Measurements from ENCODE around the gene OAS3. TPM values are rescaled to one million over a fixed set of nuclear protein-coding genes. Genes with fewer than 3 reads are reported as not detected.
"Not testable (repeated sequence)": the region's sequence is repeated elsewhere in the genome, so short reads cannot be mapped to it uniquely, and the experiment has no call there.

OAS3 gene
- 6.4 TPM for total RNA-seq
- long read RNA-seq, partial matches to known transcripts: 1 of 2 reads
- long read RNA-seq, other reads (novel, unspliced or antisense): 1 of 2 reads

- intact Hi-C loops (cut with DNase I): loop anchor here (5.0 kb wide), 1 partner anchor 36 kb away; no protein-coding TSS in a partner anchor
- DNase-seq (ENCODE audit: low spot score): peak; percentile 92
These were observed at the start of gene OAS3 for GRCh38 chr12:112937741-112938719. TSS of gene OAS3 (plus strand) at chr12:112938474. CDS start at chr12:112938531, 57 bp downstream.

- no peak for DNase-seq (ENCODE audit: low spot score)
- intact Hi-C loops (cut with DNase I): no loop called here
These were observed 46.9 kb upstream of the OAS3 start for GRCh38 chr12:112891093-112892024.

- DNase-seq (ENCODE audit: low spot score): no peak
- intact Hi-C loops (cut with DNase I): no loop called here
These were observed 45.4 kb upstream of the OAS3 start for GRCh38 chr12:112892856-112893255.

- DNase-seq (ENCODE audit: low spot score): no peak
- intact Hi-C loops (cut with DNase I): no loop called here
These were observed 44.1 kb upstream of the OAS3 start for GRCh38 chr12:112894128-112894527.

- intact Hi-C loops (cut with DNase I): no loop called here
- DNase-seq (ENCODE audit: low spot score): no peak
These were observed 39.9 kb upstream of the OAS3 start for GRCh38 chr12:112898380-112898779.

- DNase-seq (ENCODE audit: low spot score): no peak
- intact Hi-C loops (cut with DNase I): loop anchor here (5.0 kb wide), 2 partner anchors 37 to 132 kb away; partner anchors contain the start of gene OAS3
These were observed 37.8 kb upstream of the OAS3 start for GRCh38 chr12:112900298-112901145.

GRCh38 chr12:112901271-112901670, 37.0 kb upstream of the OAS3 start:
- intact Hi-C loops (cut with DNase I): loop anchor here (5.0 kb wide), 2 partner anchors 36 to 131 kb away; partner anchors contain the start of gene OAS3
- DNase-seq (ENCODE audit: low spot score): no peak

- intact Hi-C loops (cut with DNase I): loop anchor here (5.0 kb wide), 2 partner anchors 33 to 128 kb away; partner anchors contain the start of gene OAS3
- DNase-seq (ENCODE audit: low spot score): no peak
These were observed 33.7 kb upstream of the OAS3 start for GRCh38 chr12:112904571-112904970.

- intact Hi-C loops (cut with DNase I): loop anchor here (5.0 kb wide), 1 partner anchor 72 kb away; the partner anchor contains the start of gene OAS2
- no peak for DNase-seq (ENCODE audit: low spot score)
These were observed 32.7 kb upstream of the OAS3 start for GRCh38 chr12:112905451-112906089.

- intact Hi-C loops (cut with DNase I): loop anchor here (5.0 kb wide), 1 partner anchor 70 kb away; the partner anchor contains the start of gene OAS2
- DNase-seq (ENCODE audit: low spot score): no peak
These were observed 31.4 kb upstream of the OAS3 start, which contains the start of gene OAS1 for GRCh38 chr12:112906712-112907414. TSS of gene OAS1 (plus strand) at chr12:112906962. CDS start at chr12:112907040, 78 bp downstream.

- DNase-seq (ENCODE audit: low spot score): no peak
- intact Hi-C loops (cut with DNase I): loop anchor here (5.0 kb wide), 1 partner anchor 70 kb away; the partner anchor contains the start of gene OAS2
These were observed 30.7 kb upstream of the OAS3 start for GRCh38 chr12:112907415-112908157.

GRCh38 chr12:112908548-112908947, 29.7 kb upstream of the OAS3 start:
- DNase-seq (ENCODE audit: low spot score): no peak
- intact Hi-C loops (cut with DNase I): loop anchor here (5.0 kb wide), 1 partner anchor 69 kb away; the partner anchor contains the start of gene OAS2

- no peak for DNase-seq (ENCODE audit: low spot score)
- intact Hi-C loops (cut with DNase I): loop anchor here (5.0 kb wide), 1 partner anchor 68 kb away; the partner anchor contains the start of gene OAS2
These were observed 28.6 kb upstream of the OAS3 start for GRCh38 chr12:112909693-112910092.

- intact Hi-C loops (cut with DNase I): no loop called here
- no peak for DNase-seq (ENCODE audit: low spot score)
These were observed 25.1 kb upstream of the OAS3 start for GRCh38 chr12:112913038-112913688.

GRCh38 chr12:112913888-112914287, 24.4 kb upstream of the OAS3 start:
- intact Hi-C loops (cut with DNase I); DNase-seq (ENCODE audit: low spot score): not testable (repeated sequence)

GRCh38 chr12:112916270-112916669, 22.0 kb upstream of the OAS3 start:
- intact Hi-C loops (cut with DNase I): no loop called here
- DNase-seq (ENCODE audit: low spot score): no peak
